ENCODE data around the gene LAMC2.
A peak's percentile ranks its signal among the peaks of the same experiment; 100 is the strongest.

LAMC2 gene

GRCh38 chr1:183230413-183230812 lies 44.3 kb downstream of the LAMC2 start:
- TF ChIP-seq USF1 (IDR thresholded peaks at IDR 0.05) (no peak), RAD21 (IDR thresholded peaks at IDR 0.05; ENCODE audit: low read depth) (no peak)

GRCh38 chr1:183231545-183231944 lies 45.5 kb downstream of the LAMC2 start:
- TF ChIP-seq CEBPB (IDR thresholded peaks at IDR 0.05) (no peak), EP300 (IDR thresholded peaks at IDR 0.05; ENCODE audit: borderline replicate concordance) (no peak), CREB1 (IDR thresholded peaks at IDR 0.05; ENCODE audit: low read depth) (no peak), REST (IDR thresholded peaks at IDR 0.05; ENCODE audit: low read depth) (no peak), EGR1 (IDR thresholded peaks at IDR 0.05) (no peak), USF1 (IDR thresholded peaks at IDR 0.05) (no peak), MAX (IDR thresholded peaks at IDR 0.05) (no peak), RAD21 (IDR thresholded peaks at IDR 0.05; ENCODE audit: low read depth) (no peak), ZBTB7A (IDR thresholded peaks at IDR 0.05; ENCODE audit: low read depth) (no peak), TCF12 (IDR thresholded peaks at IDR 0.05; ENCODE audit: low read depth) (no peak), NFIC (IDR thresholded peaks at IDR 0.05) (no peak), YY1 (IDR thresholded peaks at IDR 0.05; ENCODE audit: low read depth) (no peak), TAF1 (IDR thresholded peaks at IDR 0.05; ENCODE audit: low read depth) (no peak), FOXM1 (IDR thresholded peaks at IDR 0.05; ENCODE audit: borderline replicate concordance, low read depth) (no peak), TEAD4 (IDR thresholded peaks at IDR 0.05) (no peak)

- no peak for TF ChIP-seq REST (IDR thresholded peaks at IDR 0.05; ENCODE audit: low read depth)
- no peak for TF ChIP-seq NFIC (IDR thresholded peaks at IDR 0.05)
- TF ChIP-seq EP300 (IDR thresholded peaks at IDR 0.05; ENCODE audit: borderline replicate concordance): no peak
- TF ChIP-seq CEBPB (IDR thresholded peaks at IDR 0.05): no peak
- no peak for TF ChIP-seq MAX (IDR thresholded peaks at IDR 0.05)
- no peak for TF ChIP-seq RAD21 (IDR thresholded peaks at IDR 0.05; ENCODE audit: low read depth)
- TF ChIP-seq TAF1 (IDR thresholded peaks at IDR 0.05; ENCODE audit: low read depth): no peak
Observed at GRCh38 chr1:183233113-183233512, 47.0 kb downstream of the LAMC2 start.

GRCh38 chr1:183234660-183235476 lies 48.8 kb downstream of the LAMC2 start:
- peak; percentile 73 for TF ChIP-seq MAX (IDR thresholded peaks at IDR 0.05)
- peak; percentile 48 for TF ChIP-seq RAD21 (IDR thresholded peaks at IDR 0.05; ENCODE audit: low read depth)
- TF ChIP-seq TEAD4 (IDR thresholded peaks at IDR 0.05): peak; percentile 85
- TF ChIP-seq EP300 (IDR thresholded peaks at IDR 0.05; ENCODE audit: borderline replicate concordance): peak; percentile 91
- peak; percentile 90 for TF ChIP-seq NFIC (IDR thresholded peaks at IDR 0.05)
- no peak; the same call in 1 of the 2 replicates for TF ChIP-seq CREB1 (IDR thresholded peaks at IDR 0.05; ENCODE audit: low read depth)
- peak; percentile 95 for TF ChIP-seq TCF12 (IDR thresholded peaks at IDR 0.05; ENCODE audit: low read depth)
- TF ChIP-seq REST (IDR thresholded peaks at IDR 0.05; ENCODE audit: low read depth): no peak
- no peak; the same call in 1 of the 2 replicates for TF ChIP-seq YY1 (IDR thresholded peaks at IDR 0.05; ENCODE audit: low read depth)
- no peak for TF ChIP-seq EGR1 (IDR thresholded peaks at IDR 0.05)
- TF ChIP-seq USF1 (IDR thresholded peaks at IDR 0.05): peak; percentile 38; the same call in 1 of the 2 replicates
- peak; percentile 89 for TF ChIP-seq FOXM1 (IDR thresholded peaks at IDR 0.05; ENCODE audit: borderline replicate concordance, low read depth)
- TF ChIP-seq CEBPB (IDR thresholded peaks at IDR 0.05): no peak
- TF ChIP-seq TAF1 (IDR thresholded peaks at IDR 0.05; ENCODE audit: low read depth): no peak
- TF ChIP-seq ZBTB7A (IDR thresholded peaks at IDR 0.05; ENCODE audit: low read depth): no peak
